GM19025 (cell line): Measurements from ENCODE around the gene SOX11.

Experiments used
- ATAC-seq: cut with Tn5 transposase; IDR thresholded peaks from one replicate; pipeline ENCODE4 v1.9.1; 2021; ENCODE audit warnings: mild to moderate bottlenecking, low read depth, moderate library complexity; ENCODE audit not compliant: unreplicated experiment

The SOX11 gene

GRCh38 chr2:5722236-5722635 is 30.1 kb downstream of the SOX11 start:
- ATAC-seq, result no peak

DNA sequence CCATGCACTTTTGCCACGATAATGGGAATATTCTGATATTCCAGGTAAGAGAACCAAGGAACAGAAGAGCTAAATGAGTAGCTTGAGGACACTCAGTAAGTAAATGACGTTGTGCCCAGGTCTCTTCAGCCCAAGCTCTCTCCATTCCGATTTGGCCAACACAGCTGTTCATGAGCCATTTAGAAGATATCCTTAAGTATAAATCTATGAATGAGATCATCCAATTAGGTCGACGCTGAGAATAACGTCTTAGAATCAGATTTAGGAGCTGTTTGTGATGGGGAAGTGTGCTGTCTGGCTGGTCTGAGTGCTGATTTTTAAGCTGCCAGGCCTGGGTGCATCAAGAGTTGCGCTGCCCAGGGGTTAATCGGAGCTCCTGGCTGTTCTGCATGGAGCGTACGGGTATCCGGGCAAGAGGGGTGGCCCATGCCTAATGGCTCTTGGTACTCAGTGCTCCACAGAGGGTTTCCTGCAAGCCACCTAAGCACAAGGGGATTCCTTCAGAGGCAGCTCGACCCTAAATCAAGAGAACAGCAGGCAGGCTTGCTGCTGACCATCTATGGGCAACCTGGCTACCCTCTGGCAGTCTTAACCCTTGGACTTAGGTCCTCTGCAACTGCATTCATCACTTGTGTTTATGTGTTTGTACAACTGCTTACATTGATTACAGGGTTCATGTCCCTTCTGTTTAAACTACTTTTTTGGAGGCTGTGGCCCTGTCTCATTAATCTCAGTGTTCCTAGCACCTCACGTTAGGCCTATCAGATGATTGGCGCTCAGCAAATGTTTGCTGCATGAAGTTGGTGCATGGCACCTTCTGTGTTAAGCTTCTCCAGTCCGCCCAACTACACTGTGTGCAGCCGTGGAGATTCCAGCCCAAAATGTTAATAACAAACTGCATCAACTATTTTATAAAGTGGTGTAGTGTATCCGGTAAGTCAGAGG is 31.9 kb downstream of the SOX11 start:
- no peak for ATAC-seq

DNA sequence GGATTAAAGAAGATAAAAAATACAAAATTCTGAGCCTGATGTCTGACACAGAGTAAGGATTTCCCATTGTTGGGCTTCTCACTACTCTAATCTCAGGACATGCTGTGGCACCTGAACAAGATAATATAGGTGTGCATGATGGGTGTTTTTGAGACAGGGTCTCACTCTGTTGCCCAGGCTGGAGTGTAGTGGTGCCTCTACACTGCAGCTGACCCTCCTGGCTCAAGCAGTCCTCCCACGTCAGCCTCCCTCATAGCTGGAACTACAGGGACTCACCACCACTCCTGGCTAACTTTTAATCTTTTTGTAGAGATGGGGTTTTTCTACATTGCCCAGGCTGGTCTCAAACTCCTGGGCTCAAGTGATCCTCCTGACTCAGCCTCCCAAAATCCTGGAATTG is 32.9 kb downstream of the SOX11 start:
- ATAC-seq, result no peak

GRCh38 chr2:5725794-5726463 is 33.7 kb downstream of the SOX11 start:
- no peak for ATAC-seq

DNA sequence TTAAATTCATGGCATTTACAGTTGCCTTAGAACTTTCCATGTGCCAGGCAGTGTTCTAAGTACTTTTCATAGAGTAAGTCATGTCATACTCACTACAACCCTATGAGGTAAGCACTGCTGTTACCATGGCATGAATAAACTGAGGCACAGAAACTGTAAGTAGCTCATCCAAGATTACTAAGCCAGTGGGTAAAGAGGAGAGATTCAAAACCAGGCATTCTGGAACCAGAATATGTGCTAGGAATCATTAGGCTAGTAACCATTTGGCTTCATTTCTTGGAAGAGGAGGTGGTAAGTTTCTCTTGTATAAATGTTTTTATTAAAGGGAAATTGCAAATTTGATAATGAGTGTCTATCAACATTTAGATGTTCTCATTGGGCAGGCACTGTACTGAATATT is 35.1 kb downstream of the SOX11 start:
- ATAC-seq, result no peak

DNA sequence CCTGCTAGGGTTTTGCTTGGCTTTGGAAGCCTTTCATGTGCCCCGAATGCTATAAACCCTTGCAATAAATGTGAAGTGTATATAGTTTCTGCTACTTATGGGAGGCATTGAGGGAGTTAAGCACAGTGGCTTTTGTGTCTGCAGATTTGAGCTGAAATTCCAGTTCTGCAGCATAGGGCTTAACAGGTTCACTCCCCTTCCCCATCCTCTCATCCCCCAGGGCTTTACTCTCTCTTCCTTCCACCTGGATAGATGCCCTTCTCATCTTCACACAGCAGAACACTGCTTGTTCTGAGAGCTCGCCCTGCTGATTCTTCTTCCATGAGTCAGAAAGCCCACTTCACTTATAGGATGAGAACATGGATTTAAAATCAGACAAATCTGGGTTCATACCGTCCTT is 37.2 kb downstream of the SOX11 start:
- no peak for ATAC-seq

GRCh38 chr2:5730386-5730785 is 38.2 kb downstream of the SOX11 start:
- no peak for ATAC-seq

DNA sequence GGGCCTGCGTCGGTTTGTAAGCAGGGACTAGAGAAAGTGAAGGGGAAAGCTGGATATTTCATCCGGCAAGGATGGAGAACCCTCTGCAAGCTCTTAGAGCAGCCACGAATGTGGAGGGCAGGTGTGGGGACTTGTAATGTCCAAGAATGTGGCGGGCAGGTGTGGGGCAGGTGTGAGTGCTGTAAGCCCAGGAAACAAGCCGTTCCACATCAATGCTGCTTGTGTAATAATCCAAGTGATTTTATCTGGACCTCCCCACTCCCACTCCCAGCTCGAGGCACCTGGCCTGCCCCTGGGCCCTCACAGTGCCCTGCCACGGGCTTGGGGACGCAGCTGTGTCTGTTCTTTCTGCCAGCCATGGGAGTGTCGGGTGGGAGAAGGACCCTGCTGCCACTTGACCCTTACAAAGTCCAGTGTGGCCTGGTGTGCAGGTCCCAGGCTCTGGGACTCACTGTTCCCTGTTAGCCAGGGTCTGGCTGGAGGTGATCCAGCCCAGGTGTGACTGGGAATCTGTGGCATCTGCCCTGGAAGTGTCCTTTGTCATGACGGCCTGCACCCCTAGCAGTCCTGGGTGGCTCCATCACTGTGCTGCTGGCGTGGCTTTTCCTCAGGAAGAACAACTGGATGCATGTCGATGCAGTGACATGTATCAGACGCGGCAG is 42.8 kb downstream of the SOX11 start:
- no peak for ATAC-seq

- ATAC-seq, result no peak
These were observed 43.3 kb downstream of the SOX11 start for GRCh38 chr2:5735521-5735861.

DNA sequence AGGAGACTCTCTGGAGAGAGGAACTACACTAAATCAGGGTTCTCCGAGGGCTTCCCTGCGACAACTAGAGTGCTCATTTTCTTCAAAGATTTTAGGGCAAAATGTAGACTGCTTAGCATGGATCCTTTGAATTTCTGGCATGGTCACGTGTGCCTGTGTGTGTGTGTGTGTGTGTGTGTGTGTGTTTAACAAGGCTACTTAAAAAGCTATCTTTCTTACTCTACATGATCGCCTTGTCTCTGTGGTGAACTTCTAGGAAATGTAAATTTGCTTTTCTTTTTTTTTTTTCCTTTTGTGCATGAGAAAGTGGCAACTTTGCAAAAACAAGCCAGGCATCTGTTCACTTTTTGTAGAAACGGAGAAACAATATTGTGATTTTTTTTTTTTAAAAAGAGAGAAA is 43.9 kb downstream of the SOX11 start:
- no peak for ATAC-seq

DNA sequence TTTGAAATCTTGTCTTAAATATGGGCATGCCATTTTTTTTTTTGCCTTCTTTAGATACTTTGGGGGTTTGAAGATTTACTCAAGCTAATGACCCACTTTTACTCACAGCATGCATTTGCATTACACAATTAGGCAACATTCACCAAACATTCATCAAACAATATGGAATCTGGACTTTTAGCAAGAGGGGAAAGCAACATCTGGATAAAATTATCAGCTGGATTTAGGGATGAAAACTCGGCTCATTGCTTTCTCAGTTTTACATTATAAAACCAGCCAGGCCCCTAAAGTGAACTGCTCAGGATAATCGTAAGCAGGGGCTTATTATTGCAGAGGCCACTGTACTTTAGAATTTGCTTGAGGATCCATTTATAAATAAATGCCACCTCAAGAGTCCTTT is 44.7 kb downstream of the SOX11 start:
- ATAC-seq, result no peak

GRCh38 chr2:5740053-5740452 is 47.9 kb downstream of the SOX11 start:
- ATAC-seq, result no peak

GRCh38 chr2:5740817-5741216 is 48.6 kb downstream of the SOX11 start:
- no peak for ATAC-seq

DNA sequence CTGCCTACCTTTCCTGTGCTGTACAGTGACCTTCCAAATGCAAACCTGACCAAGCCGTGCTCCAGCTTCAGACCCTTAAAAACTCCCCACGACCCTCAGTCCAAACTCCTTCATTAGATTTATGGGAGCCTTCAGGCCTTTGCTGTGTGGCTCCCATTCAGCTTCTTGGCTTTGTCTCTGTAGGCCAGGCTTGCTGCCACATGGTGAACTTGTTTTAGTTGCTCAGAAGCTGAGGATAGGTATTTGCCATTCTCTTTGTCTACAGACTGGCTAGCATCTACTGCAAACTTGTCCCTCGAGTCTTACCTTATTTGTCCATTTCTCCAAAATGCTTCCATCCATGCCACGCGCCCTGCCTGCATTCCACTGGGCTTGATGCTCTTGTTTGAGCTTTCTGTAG is 49.1 kb downstream of the SOX11 start:
- ATAC-seq, result no peak

DNA sequence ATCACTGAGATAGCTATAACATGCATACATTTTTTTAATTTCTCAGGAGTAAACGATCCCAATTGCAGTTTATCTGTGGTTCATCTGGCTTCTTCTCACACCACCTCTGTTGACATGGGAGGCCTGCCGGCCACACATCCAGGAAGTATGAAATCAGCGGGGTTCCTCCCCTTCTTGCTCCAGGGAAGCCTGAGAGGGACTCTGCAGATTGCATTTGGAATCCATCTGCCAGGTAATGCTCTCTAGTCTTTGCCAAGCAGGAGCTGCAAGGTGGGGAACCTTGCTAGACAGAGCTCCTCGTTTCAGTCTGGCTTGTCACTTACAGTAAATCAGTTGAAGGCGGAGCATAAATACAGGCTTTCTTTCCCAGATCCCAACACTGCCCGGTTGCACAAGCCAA is 49.9 kb downstream of the SOX11 start:
- ATAC-seq, result no peak

DNA sequence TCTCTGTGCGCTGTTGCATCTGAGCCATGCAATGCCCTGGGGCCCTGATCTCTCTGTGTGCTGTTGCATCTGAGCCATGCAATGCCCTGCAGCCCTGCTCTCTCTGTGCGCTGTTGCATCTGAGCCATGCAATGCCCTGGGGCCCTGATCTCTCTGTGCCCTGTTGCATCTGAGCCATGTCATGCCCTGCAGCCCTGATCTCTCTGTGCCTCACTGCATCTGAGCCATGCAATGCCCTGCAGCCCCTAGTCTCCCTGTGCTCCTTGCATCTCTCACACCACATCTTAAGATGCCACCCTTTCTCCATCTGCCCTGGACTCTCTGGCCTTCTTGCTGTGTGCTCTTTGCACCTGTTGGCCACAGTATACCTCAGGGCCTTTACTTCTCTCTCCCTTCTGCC is 56.2 kb downstream of the SOX11 start:
- no peak for ATAC-seq

- no peak for ATAC-seq
These were observed 56.8 kb downstream of the SOX11 start for GRCh38 chr2:5748946-5749345.

DNA sequence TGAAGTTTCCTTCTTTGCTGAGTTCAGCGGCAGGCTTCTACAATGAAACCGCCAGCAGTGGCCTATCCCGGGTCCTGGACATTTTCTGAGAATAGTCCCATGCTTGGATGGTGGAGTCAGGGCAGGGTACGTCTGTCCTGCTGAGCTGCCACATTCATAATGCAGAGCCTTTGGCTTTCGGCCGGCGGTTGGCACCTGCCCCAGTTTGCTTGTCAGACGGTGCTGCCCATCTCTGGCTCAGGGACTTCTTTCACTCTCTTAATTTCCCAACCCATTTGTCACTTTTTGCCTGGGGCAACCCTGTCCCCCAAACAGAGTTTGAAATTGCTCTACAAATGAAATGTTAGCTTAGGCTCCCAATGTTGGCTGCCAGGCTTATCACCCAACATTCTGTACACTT is 57.2 kb downstream of the SOX11 start:
- ATAC-seq, result no peak
